CD4-positive, alpha-beta T cell treated with Interleukin-10 for 1 hour (primary cell): ENCODE measurements around the gene RABIF.

ENCODE experiments used
- DNase-seq: peaks from one replicate; pipeline ENCODE4 v3.0.0-alpha.2; 2020

RABIF gene

DNA sequence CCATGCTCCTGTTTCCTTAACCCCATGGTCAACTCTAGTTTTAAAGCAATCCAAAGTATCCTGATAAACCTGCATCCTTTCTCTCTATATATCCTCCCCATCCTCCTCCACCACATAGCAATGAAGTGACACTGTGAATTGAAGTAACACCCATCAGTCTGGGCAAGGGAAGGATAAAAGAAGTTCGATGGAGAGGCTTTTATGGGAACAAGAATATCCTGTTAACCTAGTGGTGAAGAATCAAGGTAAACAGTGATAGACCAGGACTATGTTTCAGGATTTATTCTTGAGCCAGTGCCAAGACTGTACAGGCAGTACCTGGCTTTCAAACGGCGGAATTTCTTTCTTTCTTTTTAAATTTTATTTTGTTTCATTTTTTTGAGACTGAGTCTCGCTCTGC is 17.6 kb downstream of the RABIF start:
- no peak for DNase-seq

DNA sequence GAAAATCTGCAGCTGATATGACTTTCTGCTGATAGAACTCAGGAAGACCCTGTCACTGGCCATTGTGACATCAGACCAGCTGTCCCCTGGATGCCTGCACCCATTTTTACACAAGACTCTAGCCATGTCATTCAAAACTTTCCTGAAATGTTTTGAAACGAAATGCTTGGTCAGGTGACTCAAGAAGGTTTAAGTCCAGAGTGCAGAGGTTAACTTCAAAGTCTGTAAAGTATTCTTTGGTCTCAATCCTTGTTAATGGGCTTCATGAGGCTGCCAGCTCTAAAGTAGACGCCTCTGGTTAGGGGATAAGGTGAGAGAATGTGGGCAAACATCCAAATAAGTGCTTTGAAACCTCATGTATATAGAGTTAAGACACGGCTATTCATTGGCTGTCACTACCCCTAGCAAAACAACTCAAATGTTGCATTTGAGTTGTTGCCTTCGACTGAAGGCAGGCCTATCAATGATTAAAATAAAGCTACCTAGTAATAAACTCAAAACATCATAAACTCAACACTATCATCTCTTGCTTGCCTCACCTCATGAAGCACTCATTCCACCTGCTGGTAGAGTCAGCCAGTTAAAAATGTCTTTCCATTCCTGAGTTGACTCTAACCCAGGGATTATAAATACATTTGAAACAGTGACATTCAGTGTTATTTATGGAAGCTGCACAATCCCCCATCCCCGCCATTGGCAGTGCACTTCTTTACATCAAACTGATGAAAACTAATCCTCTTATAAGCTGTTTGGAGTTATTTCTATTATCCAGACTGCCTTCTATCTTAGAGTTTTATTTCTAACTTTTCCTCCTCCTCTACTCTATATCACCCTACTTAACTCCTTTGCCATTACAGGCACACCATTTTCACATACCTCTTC is 26.0 kb downstream of the RABIF start:
- DNase-seq, result no peak

DNA sequence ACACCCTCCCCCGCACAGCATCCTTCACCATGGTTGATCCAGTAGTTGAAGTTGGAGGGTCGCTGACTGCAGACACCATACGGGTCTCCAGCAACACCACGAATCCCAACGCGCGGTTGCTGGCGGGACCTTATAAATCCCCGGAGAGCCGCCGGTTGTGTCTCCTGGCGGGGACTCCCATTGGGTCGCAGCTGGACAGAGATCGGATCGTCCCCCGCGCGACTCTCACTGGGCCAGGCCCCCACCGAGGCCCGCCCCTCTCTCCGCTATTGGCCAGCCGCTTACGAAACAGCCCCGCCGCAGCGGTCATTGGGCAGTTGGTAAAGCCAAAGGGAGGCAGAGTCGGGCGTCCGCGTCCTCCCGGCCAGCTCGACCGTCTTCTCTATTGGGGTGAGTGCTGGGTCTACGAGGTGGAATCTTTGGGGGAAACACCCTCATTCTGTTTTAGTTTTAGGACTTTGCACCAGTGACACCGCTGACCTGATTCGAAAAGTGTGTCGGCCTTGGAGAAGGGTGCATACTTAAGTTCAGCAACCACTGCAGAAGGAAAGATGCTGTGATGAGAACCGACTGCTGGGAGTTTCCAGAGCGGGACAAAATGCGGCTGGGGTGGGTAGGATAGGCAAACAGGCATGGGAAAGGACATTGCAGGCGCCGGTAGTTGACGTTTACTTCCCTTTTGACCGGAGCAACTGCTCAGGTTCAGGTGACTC is 27.4 kb downstream of the RABIF start:
- peak; percentile 32 for DNase-seq

DNA sequence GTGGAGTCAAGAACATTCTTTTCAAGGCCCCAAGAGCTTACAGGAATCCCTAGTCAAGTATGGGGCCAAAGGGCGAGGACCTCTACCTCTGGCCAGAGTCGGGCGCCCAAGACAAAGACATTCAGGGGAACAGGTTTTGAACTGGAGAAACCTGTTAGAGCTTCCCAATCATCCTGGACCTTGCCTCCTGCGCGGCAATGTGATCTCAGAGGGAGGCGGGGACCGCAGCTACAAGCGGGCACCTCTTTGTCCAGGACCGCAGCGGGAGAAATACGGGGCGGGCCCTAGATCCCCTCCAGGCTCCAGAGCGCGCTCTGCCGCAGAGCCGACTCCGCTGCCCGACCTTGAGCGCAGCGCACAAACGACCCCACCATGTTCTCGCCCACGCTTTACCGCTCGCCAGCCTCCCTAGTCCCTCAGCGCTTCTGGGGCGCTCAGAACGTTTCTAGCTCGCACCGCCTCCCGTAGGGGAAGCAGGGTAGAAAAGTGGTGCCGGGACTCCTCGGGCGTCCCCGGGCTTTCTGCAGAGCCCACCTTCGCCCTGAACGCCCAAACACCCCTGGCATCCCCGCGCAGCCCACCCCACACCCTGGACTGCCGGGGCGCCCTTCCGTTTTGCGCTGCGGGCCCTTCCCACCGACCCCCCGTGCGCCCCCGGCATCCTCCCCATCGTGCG is 28.1 kb downstream of the RABIF start:
- DNase-seq, result no peak

DNA sequence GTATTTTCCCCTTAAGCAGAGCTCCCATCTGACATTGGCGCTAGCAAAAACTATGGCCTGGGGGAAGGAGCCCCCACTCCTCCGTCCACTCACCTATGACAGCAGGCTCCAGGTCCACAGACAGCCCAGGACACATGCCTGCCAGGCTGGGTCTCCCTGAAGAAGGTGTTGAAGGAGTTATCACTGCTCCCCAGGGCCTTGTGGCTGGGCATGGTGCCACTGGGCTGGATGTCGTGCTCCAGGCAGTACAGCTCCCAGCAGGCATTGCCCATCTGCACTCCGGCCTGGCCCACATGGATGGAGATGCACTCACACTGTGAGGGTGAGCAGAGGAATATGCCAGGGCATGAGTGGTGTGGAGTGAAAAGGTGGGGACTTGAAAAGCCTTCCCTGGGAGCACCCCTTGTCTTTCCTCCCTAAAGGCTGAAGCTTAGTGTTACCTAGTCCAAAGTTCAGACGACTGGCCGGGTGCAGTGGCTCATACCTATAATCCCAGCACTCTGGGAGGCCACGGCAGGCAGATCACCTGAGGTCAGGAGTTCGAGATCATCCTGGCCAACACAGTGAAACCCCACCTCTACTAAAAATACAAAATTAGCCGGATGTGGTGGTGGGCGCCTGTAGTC is 30.0 kb downstream of the RABIF start:
- no peak for DNase-seq

DNA sequence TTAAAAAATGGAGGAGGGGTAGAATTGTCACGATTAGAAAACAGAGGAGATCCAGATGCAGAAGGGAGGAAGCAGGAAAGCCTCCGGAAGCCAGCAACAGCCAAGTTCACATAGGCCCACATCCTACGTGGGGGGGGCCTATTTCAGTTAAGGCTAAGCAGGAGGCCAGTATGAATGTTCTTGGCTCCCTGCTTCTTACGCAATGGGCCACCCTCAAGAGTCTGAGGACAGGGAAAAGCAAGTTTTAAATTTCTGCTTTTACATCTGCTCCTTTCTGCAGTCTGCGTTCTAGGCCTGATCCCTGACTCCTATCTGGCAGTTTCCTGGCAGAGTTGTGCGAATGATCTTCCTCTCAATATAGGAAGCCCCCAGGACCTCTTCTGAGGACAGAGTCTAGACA is 30.6 kb downstream of the RABIF start:
- no peak for DNase-seq

DNA sequence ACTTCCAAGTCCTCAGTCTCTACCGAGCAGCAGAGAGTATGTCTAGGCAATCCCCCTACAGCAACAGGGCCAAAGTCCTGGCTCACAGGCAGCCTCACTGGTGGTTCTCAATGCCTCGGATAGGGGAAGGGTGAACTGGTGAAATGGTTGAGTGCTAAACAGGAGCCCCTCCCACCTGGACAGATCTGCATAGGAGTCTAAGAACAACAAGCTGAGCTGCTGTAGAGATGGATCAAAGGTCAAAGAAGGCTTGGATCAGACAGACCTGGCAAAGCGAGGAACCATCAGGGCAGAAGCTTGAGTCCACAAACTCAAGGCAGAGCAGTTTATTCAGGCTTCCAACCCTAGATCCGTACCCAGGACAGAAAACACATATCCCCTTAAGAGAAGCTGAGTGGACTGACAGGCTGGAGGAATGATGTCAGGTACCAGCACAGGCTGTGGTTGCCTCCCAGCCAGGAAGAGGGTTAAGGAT is 31.8 kb downstream of the RABIF start:
- DNase-seq, result no peak

DNA sequence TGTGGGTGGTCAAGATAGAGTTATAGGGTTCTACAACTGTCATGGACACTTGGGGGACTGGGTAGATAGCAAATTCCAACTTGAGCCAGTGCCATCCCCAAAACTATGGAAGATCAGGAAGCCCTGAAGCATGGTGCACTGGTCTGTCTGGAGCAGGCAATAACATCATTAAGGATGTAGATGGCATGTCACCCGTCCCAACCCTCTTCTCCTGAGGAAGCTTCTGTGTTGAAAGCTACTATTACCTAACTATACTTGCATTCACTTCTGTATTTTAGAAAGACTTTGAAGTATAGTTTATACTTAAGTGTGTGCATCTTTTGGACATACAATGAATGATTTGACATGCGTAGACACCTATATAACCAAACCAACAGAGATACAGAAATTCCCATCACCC is 32.9 kb downstream of the RABIF start:
- DNase-seq, result no peak

DNA sequence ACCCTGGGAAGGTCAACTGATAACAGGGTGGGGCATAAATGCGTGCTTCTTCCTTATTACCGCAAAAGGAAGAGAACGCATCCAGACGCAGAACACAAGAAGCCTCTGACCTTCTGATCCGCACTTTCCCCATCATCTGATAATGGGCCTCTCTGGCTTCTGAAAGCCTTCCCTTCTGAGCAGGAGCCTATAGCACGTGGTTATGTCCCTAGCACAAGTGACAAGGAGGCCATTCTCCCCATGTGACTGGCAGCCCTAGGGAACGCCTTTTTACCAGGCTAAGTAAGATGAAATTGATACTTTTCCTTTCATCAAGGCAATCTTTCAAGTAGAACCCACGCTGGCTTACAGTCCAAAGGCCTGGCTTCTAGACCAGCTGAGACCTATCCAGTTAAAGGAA is 34.2 kb downstream of the RABIF start:
- DNase-seq, result no peak

DNA sequence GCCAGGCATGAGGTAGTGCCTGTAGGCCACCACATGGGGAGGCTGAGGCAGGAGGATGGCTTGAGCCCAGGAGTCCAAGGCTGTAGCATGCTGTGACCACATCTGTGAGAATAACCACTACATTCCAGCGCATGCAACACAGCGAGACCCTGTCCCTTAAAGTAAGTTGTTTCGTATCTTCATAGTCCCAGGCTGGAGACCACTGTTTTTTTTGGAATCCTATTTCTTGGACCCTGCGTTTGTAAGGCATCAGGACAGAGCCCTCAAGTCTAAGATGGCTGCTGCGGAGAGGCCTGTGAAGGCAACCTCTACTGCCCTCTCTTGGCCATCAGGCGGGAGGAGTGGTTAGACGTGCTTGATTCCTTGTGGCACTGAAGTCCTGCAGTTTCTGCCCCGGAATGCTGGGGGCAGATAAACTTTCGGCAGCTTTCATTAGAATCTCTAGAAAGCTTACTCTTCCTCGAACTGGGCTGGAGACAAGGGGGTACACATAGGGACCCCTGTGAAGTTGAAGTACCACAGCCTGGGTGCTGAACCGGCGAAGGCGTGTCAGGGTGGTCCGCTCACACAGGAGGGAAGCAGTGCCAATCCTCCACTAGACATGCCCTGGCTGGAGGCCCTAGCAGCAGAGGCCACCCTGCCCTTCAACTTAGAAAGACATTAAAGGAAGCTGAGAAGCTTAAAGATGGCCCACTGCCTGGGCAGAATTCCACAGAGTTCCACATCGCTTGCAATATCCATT is 36.6 kb downstream of the RABIF start:
- peak; percentile 41 for DNase-seq

DNA sequence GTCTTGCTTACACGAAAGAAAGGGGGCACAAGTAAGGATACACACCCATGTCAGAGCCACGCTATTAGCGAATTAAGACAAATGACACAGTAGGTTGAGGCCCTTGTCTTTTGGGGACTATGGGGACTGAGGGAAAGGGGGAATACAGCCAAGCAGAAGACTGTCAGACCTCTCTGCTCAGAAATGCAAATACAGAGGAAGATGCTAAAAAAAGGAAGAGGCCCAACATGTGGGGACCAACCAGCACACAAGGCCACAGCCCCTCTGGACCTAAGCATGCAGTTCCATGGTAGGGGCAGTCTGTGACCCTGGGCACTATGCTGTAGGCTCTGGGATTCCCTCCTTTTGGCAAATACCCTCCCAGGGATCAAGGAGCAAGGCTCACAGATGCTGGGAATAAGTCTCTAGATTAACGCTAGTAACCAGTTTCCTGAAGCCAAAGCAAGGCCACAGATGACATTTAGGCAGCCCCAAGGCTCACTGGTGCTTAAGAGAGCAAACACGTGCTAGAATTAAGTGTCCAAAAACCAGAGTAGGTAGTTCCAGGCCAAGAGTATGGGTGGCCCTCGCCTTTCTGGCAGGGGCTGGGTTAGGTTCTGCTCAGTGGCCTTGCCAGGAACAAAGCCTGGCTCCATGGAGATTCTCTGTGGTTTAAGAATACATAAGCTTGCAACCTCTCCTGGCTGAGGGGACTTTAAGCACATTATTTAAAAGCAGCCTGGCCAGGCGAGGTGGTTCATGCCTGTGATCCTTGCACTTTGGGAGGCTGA is 38.2 kb downstream of the RABIF start:
- no peak for DNase-seq

DNA sequence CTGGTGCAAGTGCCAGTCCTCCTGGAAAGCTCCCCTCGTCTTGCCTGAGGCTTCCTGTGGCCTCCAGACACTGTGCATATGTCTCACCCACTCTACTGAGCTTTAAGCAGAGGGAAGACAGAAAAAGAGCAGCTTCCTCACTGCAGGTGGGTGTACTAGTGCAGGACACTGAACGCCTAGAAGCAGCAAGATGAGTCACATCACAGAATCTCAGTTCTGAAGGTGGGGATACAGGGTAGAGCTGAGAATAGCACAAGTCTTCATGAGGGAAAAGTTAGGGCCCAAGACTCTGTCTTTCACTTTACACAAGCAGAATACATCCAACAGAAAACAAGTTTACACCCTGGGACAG is 40.8 kb downstream of the RABIF start:
- no peak for DNase-seq

DNA sequence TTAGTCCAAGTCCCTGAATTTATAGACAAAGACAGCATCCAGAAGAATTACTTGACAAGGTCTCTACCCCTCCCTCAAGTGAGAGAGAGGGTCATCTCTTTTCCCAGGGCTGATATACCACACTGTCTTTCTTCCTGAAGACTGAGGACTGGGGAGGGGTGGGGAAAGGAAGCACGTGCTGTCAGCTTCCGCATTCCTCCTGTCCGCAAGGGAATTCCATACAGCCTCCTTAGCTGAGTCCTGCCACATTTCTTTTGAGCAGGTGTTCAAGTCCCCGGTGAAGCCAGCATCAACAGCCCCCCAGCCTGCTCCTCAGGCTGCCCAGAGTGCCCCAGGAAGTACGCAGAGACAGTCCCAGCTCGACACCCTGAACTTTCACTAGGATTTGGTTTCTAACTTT is 44.0 kb downstream of the RABIF start:
- DNase-seq, result no peak

DNA sequence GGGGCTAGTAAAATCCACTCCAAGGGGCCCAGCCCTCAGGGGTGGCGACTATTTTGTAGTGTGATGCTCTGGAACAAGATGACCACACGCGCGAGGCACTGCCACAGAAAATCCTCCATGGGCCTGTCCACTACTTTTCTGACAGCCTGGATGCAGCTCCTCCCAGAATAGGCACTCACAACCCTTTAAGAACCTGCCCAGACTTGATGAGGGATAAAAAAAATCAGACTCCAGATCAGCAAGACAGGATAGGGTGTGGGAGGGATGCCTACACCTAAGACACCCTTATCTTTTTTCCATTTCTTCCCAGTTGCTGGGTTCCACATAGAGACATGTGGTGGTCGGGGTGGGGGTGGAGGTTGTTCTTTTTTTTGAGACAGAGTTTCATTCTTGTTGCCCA is 44.7 kb downstream of the RABIF start:
- no peak for DNase-seq

DNA sequence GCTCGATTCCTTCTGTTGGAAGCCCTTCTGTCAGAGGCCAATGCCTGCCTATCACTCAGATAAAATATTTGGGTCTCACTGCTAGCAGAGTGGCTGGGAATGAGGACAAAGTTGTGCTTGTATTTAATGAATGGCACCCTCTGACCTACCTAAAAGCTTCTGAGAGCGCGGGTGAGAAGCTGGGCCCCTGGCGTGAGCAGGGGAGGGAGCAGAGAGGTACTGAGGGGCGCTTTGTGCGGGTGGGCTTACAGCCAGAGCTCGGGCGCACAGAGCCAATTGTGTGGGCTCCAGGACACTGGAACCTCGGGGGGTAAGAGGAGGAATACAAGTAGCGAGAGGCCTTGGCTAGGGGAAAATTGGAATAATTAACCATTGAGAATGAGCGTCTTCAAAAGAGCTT is 45.9 kb downstream of the RABIF start:
- DNase-seq, result no peak

DNA sequence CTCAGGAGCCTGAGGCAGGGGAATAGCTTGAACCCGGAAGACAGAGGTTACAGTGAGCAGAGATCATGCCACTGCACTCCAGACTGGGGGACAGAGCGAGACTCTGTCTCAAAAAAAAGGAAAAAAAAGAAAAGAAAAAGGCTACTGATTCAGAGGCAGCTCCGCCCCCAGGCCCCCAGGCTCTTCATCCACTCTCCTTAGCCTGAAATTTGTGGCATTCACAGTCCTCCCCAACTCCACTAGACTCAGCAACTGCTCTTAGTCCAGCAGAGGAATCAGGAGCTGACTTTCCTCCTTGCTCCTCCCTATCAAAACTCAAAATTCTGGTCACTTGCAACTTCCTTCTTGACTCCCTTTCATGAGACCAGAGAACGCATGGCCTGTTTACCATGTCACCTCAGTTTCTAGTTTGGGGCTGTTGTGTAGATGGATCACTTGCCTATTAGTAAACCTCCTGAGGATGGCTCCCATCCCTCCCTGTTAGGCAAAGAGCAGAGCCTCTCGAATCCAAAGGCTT is 51.1 kb downstream of the RABIF start:
- no peak for DNase-seq

DNA sequence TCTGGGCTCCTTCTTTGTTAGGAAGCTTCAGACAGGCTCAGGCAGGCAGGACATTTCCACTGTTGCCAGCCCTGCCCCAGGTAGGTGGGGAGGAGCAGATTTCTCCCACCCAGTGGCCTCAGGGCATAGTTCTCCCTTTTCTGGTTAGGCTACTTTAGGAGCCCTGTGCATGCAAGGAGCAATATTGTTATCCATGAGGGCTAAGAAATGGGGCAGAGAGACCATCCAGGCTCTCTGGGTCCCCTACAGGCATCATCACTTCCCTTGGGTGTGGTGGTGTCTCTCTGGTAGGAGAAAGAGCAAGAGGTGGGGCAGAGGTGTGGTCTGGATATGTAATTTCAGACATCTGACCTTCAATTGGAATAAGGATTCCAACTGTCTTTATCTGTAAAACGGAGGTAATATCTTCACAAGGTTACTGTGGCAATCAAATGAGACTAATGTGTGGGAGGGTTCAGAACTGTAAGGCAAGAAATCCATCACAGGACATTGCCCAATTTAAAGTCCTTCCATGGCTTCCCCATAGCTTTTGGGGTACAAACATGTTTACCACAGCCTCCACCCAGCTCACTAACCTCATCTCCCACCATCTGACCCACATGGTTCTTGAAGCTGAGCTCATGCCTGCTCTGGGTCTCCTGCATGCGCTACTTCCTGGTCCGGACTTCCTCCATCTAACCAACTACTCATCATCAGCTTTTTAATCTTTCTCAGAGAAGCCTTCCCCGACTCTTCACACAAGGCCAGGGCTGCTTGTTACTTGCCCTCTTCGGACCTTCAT is 52.1 kb downstream of the RABIF start:
- no peak for DNase-seq

DNA sequence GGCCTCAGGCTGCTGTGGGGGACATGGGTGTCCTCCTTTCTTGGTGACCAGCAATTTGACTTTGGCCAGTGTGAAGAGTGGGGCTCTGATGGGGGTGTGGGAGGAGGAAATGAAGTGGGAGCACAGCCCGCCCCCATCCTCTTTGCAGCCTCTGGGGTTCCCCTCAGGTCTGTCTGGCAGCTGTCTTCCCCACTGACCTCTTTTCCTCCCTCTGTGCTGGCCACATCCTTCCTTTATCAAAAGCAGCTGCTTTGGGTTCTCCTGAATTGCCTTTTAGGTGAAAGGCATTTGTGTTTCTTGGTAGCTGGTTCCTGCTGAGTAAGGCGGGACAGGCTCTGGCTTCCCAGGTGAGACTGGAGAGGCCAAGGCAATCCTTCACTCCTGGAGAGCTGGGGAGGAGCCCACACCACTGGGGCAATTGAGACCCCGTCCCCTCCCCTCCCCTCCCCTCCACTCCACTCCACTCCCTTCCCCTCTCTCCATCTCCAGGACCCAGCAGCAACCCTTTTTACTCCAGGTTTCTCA is 53.3 kb downstream of the RABIF start:
- DNase-seq, result peak; percentile 47

DNA sequence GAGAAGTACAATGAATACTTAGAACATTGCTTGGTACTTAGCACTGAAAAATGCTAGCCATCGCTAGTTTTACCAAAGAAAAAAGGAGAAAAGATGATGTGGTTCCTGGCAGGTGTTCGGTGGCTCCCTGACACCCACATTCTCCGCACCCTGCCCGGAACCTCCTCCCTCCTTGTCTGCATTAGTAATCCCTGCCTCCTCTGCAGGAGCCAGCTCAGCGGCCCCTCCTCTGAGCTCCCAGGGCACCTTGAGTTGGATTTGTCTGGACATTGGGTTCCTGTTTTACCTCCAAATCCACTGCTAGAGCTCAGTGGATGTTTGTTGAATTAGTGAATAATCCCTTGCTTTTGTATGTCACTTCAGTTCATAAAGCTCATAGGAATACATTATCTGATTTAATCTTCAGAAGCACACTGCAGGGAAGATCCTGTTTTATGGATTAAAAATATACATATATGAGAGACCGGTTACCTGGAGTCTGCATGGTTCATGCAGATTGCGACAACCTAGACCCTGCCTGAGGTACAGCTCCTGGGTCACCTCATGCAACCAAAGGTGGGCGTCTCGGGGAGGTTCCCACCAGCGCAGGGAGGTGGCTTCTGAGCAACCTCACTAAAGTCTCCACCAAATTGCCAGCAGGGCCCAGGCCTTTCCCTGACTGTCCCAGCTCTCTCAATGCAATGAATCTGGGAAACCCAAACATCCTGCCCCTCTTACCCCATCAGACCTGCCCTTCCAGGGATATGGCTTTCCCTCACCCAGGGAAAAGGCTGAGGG is 54.0 kb downstream of the RABIF start:
- no peak for DNase-seq

DNA sequence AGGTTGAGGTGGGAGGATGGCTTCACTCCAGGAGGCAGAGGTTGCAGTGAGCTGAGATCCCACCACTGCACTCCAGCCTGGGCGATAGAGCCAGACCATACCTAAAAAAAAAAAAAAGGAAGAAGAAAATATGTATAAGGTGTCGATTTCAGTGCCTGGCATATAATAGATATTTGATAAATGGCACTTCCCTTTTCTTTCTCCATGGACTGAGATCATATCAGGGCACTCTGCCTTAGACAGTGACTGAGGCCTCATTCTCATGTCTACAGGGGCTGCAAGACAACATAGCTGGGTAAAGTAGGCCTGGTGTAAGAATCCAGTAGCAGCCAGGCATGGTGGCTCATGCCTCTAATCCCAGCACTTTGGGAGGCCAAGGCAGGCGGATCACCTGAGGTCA is 57.0 kb downstream of the RABIF start:
- no peak for DNase-seq
